Measurements from ENCODE around the gene HIGD2A. TPM values are rescaled to one million over a fixed set of nuclear protein-coding genes. Genes with fewer than 3 reads are reported as not detected.

The HIGD2A gene
- total and polyA plus RNA-seq, 9 of the 15 experiments (the other 6 are each of a cell fraction or from before 2014, with no cell fraction given), result 94.7 to 264 (median 163) TPM

GRCh38 chr5:176415952-176416924, 27.7 kb downstream of the HIGD2A start, which contains the start of gene CLTB (continued):
- TF ChIP-seq, protein P1, sequence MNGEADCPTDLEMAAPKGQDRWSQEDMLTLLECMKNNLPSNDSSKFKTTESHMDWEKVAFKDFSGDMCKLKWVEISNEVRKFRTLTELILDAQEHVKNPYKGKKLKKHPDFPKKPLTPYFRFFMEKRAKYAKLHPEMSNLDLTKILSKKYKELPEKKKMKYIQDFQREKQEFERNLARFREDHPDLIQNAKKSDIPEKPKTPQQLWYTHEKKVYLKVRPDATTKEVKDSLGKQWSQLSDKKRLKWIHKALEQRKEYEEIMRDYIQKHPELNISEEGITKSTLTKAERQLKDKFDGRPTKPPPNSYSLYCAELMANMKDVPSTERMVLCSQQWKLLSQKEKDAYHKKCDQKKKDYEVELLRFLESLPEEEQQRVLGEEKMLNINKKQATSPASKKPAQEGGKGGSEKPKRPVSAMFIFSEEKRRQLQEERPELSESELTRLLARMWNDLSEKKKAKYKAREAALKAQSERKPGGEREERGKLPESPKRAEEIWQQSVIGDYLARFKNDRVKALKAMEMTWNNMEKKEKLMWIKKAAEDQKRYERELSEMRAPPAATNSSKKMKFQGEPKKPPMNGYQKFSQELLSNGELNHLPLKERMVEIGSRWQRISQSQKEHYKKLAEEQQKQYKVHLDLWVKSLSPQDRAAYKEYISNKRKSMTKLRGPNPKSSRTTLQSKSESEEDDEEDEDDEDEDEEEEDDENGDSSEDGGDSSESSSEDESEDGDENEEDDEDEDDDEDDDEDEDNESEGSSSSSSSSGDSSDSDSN (IDR thresholded peaks at IDR 0.05; ENCODE audit: borderline replicate concordance in 1 of 2, low read depth in 2 of 2, low read length in 2 of 2), result peak in 1 of 2 experiments; percentile 82; a peak in 2 of 4 replicates
- TF ChIP-seq, protein P2, sequence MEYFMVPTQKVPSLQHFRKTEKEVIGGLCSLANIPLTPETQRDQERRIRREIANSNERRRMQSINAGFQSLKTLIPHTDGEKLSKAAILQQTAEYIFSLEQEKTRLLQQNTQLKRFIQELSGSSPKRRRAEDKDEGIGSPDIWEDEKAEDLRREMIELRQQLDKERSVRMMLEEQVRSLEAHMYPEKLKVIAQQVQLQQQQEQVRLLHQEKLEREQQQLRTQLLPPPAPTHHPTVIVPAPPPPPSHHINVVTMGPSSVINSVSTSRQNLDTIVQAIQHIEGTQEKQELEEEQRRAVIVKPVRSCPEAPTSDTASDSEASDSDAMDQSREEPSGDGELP (CRISPR knock-in tag; IDR thresholded peaks at IDR 0.05; ENCODE audit: borderline replicate concordance), result peak; percentile 95
- no peak for TF ChIP-seq ZNF408 (CRISPR knock-in tag; IDR thresholded peaks at IDR 0.05; ENCODE audit: low read depth)
- no peak for TF ChIP-seq STAT5A (IDR thresholded peaks at IDR 0.05; ENCODE audit: borderline replicate concordance, low read length)
- TF ChIP-seq CHD1 (IDR thresholded peaks at IDR 0.05; ENCODE audit: low read length), result peak; percentile 75
- TF ChIP-seq ZFPM2 (CRISPR knock-in tag; IDR thresholded peaks at IDR 0.05), result 0 out of 2 replicates have a peak, but pooled peaks have one; percentile 75
- TF ChIP-seq CSDE1 (IDR thresholded peaks at IDR 0.05), result no peak
- TF ChIP-seq C11orf30 (IDR thresholded peaks at IDR 0.05; ENCODE audit: low read depth), result no peak
- TF ChIP-seq, protein P3, sequence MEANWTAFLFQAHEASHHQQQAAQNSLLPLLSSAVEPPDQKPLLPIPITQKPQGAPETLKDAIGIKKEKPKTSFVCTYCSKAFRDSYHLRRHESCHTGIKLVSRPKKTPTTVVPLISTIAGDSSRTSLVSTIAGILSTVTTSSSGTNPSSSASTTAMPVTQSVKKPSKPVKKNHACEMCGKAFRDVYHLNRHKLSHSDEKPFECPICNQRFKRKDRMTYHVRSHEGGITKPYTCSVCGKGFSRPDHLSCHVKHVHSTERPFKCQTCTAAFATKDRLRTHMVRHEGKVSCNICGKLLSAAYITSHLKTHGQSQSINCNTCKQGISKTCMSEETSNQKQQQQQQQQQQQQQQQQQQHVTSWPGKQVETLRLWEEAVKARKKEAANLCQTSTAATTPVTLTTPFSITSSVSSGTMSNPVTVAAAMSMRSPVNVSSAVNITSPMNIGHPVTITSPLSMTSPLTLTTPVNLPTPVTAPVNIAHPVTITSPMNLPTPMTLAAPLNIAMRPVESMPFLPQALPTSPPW (CRISPR knock-in tag; IDR thresholded peaks at IDR 0.05), result peak; percentile 78
- TF ChIP-seq TCFL5 (CRISPR knock-in tag; conservative IDR thresholded peaks at IDR 0.05), result no peak
- no peak for TF ChIP-seq POLR2A (conservative IDR thresholded peaks at IDR 0.05)
- TF ChIP-seq, protein P4, sequence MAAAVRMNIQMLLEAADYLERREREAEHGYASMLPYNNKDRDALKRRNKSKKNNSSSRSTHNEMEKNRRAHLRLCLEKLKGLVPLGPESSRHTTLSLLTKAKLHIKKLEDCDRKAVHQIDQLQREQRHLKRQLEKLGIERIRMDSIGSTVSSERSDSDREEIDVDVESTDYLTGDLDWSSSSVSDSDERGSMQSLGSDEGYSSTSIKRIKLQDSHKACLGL (CRISPR knock-in tag; IDR thresholded peaks at IDR 0.05; ENCODE audit: borderline replicate concordance, poor library complexity, severe bottlenecking), result no peak
- TF ChIP-seq PRPF4 (IDR thresholded peaks at IDR 0.05; ENCODE audit: insufficient read depth, low read depth, low read length, poor library complexity, severe bottlenecking), result no peak
- TF ChIP-seq ZNF41 (CRISPR knock-in tag; conservative IDR thresholded peaks at IDR 0.05), result no peak
- no peak for TF ChIP-seq ZC3H8 (IDR thresholded peaks at IDR 0.05)
- peak; percentile 75 for TF ChIP-seq JUNB (CRISPR knock-in tag; conservative IDR thresholded peaks at IDR 0.05)
- no peak for TF ChIP-seq PTRF (tag; IDR thresholded peaks at IDR 0.05)
- 0 out of 2 replicates have a peak, but pooled peaks have one; percentile 43 for TF ChIP-seq NR3C1 (CRISPR knock-in tag; IDR thresholded peaks at IDR 0.05)
- TF ChIP-seq, protein P5, sequence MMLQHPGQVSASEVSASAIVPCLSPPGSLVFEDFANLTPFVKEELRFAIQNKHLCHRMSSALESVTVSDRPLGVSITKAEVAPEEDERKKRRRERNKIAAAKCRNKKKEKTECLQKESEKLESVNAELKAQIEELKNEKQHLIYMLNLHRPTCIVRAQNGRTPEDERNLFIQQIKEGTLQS (IDR thresholded peaks at IDR 0.05), result peak; percentile 70
- TF ChIP-seq, protein P5 (CRISPR knock-in tag; conservative IDR thresholded peaks at IDR 0.05), result no peak
- peak; percentile 91 for TF ChIP-seq POLR2G (IDR thresholded peaks at IDR 0.05; ENCODE audit: low read depth, low read length)
- no peak for TF ChIP-seq ZNF134 (CRISPR knock-in tag; conservative IDR thresholded peaks at IDR 0.05)
